Stimulated activated naive CD8-positive, alpha-beta T cell treated with anti-CD3 and anti-CD28 coated beads, Interleukin-15, amount 100 ng/mL, for 72 hours (primary cell): ENCODE measurements around the gene CELF4.
A peak's percentile ranks its signal among the peaks of the same experiment; 100 is the strongest.

ENCODE experiments used
- ATAC-seq: fragments of 150-1000 bp; cut with Tn5 transposase; 2 replicates; pipeline ENCODE4 v1.10.0; 2021; ENCODE audit warnings: mild to moderate bottlenecking, moderate library complexity
- DNase-seq, 2 donors: peaks; one replicate each; pipeline ENCODE4 v3.0.0; 2021 to 2022
- H3K27ac Mint-ChIP-seq, 2 donors: one replicate each; pipeline ENCODE4 v1.8.0; 2022; ENCODE audit warnings: mild to moderate bottlenecking in 2 of 2, mixed read lengths in 2 of 2, moderate library complexity in 2 of 2
- H3K27me3 Mint-ChIP-seq: one replicate; pipeline ENCODE4 v1.8.0; 2022; ENCODE audit warnings: mixed read lengths
- H3K4me1 Mint-ChIP-seq: one replicate; pipeline ENCODE4 v1.8.0; 2022; ENCODE audit warnings: mild to moderate bottlenecking, mixed read lengths
- H3K4me3 Mint-ChIP-seq, 2 donors: one replicate each; pipeline ENCODE4 v1.8.0; 2022; ENCODE audit warnings: mild to moderate bottlenecking in 2 of 2, mixed read lengths in 2 of 2, moderate library complexity in 1 of 2
- H3K9me3 Mint-ChIP-seq, 2 donors: one replicate each; pipeline ENCODE4 v1.8.0; 2022; ENCODE audit warnings: mixed read lengths in 2 of 2

CELF4 gene

GRCh38 chr18:37286801-37287200, 278.8 kb downstream of the CELF4 start:
- ATAC-seq (no peak), DNase-seq (no peak)
- no peaks in the 10 kb centered on the region for H3K4me1 Mint-ChIP-seq
- no peak overlapping the region for H3K27ac Mint-ChIP-seq
- no peak overlapping the region for H3K4me3 Mint-ChIP-seq
- H3K9me3 Mint-ChIP-seq: peaks cover 5 to 15% of the 10 kb centered on the region in 2 donors
- peaks cover 14% of the 10 kb centered on the region for H3K27me3 Mint-ChIP-seq

GRCh38 chr18:37285825-37286224, 279.8 kb downstream of the CELF4 start:
- no peak overlapping the region for H3K27ac Mint-ChIP-seq

GRCh38 chr18:37284260-37284659, 281.3 kb downstream of the CELF4 start:
- peaks cover 5 to 15% of the 10 kb centered on the region in 2 donors for H3K9me3 Mint-ChIP-seq
- peaks cover 26% of the 10 kb centered on the region for H3K27me3 Mint-ChIP-seq
- no peaks in the 10 kb centered on the region for H3K4me1 Mint-ChIP-seq
- H3K27ac Mint-ChIP-seq: no peak overlapping the region
- no peak overlapping the region for H3K4me3 Mint-ChIP-seq
- ATAC-seq (no peak), DNase-seq (no peak)

More at GRCh38 chr18:37285825-37286224, 279.8 kb downstream of the CELF4 start:
- ATAC-seq (no peak), DNase-seq (no peak)
- Mint-ChIP-seq H3K4me1 (no peaks in the 10 kb centered on the region), H3K4me3 (no peak overlapping the region), H3K9me3 (peaks cover 5 to 15% of the 10 kb centered on the region in 2 donors), H3K27me3 (peaks cover 14% of the 10 kb centered on the region)

GRCh38 chr18:37282386-37283037, 283.1 kb downstream of the CELF4 start:
- no peak for DNase-seq
- no peak overlapping the region for H3K27ac Mint-ChIP-seq
- no peaks in the 10 kb centered on the region for H3K4me1 Mint-ChIP-seq
- H3K27me3 Mint-ChIP-seq: peaks cover 44% of the 10 kb centered on the region
- H3K9me3 Mint-ChIP-seq: peaks cover 5 to 15% of the 10 kb centered on the region in 2 donors
- no peak overlapping the region for H3K4me3 Mint-ChIP-seq
- ATAC-seq: no peak

- Mint-ChIP-seq H3K4me1 (peaks cover 1% of the 10 kb centered on the region), H3K9me3 (peaks cover 5 to 20% of the 10 kb centered on the region in 2 donors)
Measured at GRCh38 chr18:37280701-37281393, 284.8 kb downstream of the CELF4 start.

GRCh38 chr18:37277804-37278203, 287.8 kb downstream of the CELF4 start:
- Mint-ChIP-seq H3K4me3 (no peak overlapping the region), H3K27me3 (peaks cover 78% of the 10 kb centered on the region), H3K27ac (peak overlapping the region in 1 of 2 donors; percentile 52), H3K9me3 (peaks cover 0 to 16% of the 10 kb centered on the region in 2 donors), H3K4me1 (peaks cover 5% of the 10 kb centered on the region)
- ATAC-seq (no peak), DNase-seq (no peak)

More at GRCh38 chr18:37280701-37281393, 284.8 kb downstream of the CELF4 start:
- no peak overlapping the region for H3K27ac Mint-ChIP-seq
- ATAC-seq (no peak), DNase-seq (no peak)
- no peak overlapping the region for H3K4me3 Mint-ChIP-seq
- peaks cover 57% of the 10 kb centered on the region for H3K27me3 Mint-ChIP-seq

- H3K27me3 Mint-ChIP-seq: peaks cover 73% of the 10 kb centered on the region
- DNase-seq: no peak
- no peak overlapping the region for H3K4me3 Mint-ChIP-seq
- H3K4me1 Mint-ChIP-seq: peaks cover 5% of the 10 kb centered on the region
- no peak for ATAC-seq
- no peak overlapping the region for H3K27ac Mint-ChIP-seq
- H3K9me3 Mint-ChIP-seq: peaks cover 0 to 21% of the 10 kb centered on the region in 2 donors
Measured at GRCh38 chr18:37276111-37276890, 289.3 kb downstream of the CELF4 start.

GRCh38 chr18:37275237-37275741, 290.3 kb downstream of the CELF4 start:
- DNase-seq (no peak), ATAC-seq (no peak)
- H3K27me3 Mint-ChIP-seq: peaks cover 71% of the 10 kb centered on the region
- H3K4me3 Mint-ChIP-seq: peak overlapping the region in 1 of 2 donors; percentile 31
- no peak overlapping the region for H3K27ac Mint-ChIP-seq
- peaks cover 5% of the 10 kb centered on the region for H3K4me1 Mint-ChIP-seq
- H3K9me3 Mint-ChIP-seq: peaks cover 2 to 32% of the 10 kb centered on the region in 2 donors

GRCh38 chr18:37274309-37275236, 291.0 kb downstream of the CELF4 start:
- Mint-ChIP-seq H3K27ac (no peak overlapping the region), H3K4me3 (no peak overlapping the region), H3K9me3 (peaks cover 5 to 39% of the 10 kb centered on the region in 2 donors), H3K27me3 (peaks cover 64% of the 10 kb centered on the region), H3K4me1 (peaks cover 5% of the 10 kb centered on the region)
- ATAC-seq: no peak
- DNase-seq: no peak

GRCh38 chr18:37272841-37273240, 292.8 kb downstream of the CELF4 start:
- Mint-ChIP-seq H3K27me3 (peaks cover 47% of the 10 kb centered on the region), H3K27ac (no peak overlapping the region), H3K4me3 (no peak overlapping the region), H3K4me1 (peaks cover 5% of the 10 kb centered on the region), H3K9me3 (peaks cover 5 to 44% of the 10 kb centered on the region in 2 donors)
- DNase-seq (no peak), ATAC-seq (no peak)

GRCh38 chr18:37272226-37272625, 293.4 kb downstream of the CELF4 start:
- DNase-seq: no peak
- H3K4me1 Mint-ChIP-seq: peaks cover 5% of the 10 kb centered on the region
- no peak overlapping the region for H3K27ac Mint-ChIP-seq
- no peak for ATAC-seq
- H3K27me3 Mint-ChIP-seq: peaks cover 41% of the 10 kb centered on the region
- peaks cover 5 to 44% of the 10 kb centered on the region in 2 donors for H3K9me3 Mint-ChIP-seq
- no peak overlapping the region for H3K4me3 Mint-ChIP-seq

GRCh38 chr18:37270666-37271052, 294.9 kb downstream of the CELF4 start:
- peaks cover 2% of the 10 kb centered on the region for H3K4me1 Mint-ChIP-seq
- peaks cover 5 to 38% of the 10 kb centered on the region in 2 donors for H3K9me3 Mint-ChIP-seq
- ATAC-seq (no peak), DNase-seq (no peak)
- H3K27me3 Mint-ChIP-seq: peaks cover 29% of the 10 kb centered on the region
- H3K27ac Mint-ChIP-seq: no peak overlapping the region
- H3K4me3 Mint-ChIP-seq: no peak overlapping the region

GRCh38 chr18:37270038-37270665, 295.4 kb downstream of the CELF4 start:
- Mint-ChIP-seq H3K9me3 (peaks cover 5 to 34% of the 10 kb centered on the region in 2 donors), H3K27ac (no peak overlapping the region), H3K27me3 (peaks cover 25% of the 10 kb centered on the region), H3K4me1 (no peaks in the 10 kb centered on the region), H3K4me3 (no peak overlapping the region)
- DNase-seq (peak; percentile 19), ATAC-seq (no peak)

- ATAC-seq (peak; percentile 23), DNase-seq (no peak)
- Mint-ChIP-seq H3K27me3 (peaks cover 20% of the 10 kb centered on the region), H3K4me1 (no peaks in the 10 kb centered on the region), H3K27ac (no peak overlapping the region), H3K4me3 (no peak overlapping the region), H3K9me3 (peaks cover 5 to 23% of the 10 kb centered on the region in 2 donors)
Measured at GRCh38 chr18:37266290-37266689, 299.3 kb downstream of the CELF4 start.
